ENCODE measurements around the gene PADI2. TPM values are rescaled to one million over a fixed set of nuclear protein-coding genes. Genes with fewer than 3 reads are reported as not detected.

The PADI2 gene
- total and polyA plus RNA-seq, 12 donors: 0.20 to 0.88 (median 0.44) TPM; not detected in 2

DNA sequence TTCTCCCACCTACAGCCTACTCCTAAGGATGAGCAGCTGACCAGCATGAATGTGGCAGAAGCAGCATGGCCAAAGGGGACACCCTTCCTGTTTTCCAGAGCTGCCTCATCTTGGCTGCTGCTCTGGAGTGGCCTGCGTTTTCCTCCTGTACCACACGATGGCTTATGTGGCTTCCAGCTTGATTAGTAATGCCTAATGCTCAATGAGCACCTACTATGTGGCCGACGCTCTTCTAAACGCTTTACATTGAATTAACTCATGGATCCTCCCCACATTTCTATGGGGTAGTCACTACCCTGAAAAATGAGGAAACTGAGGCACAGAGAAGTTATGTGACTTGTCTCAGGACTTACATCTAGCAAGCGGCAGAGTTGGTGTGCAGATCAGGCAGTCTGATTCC lies 47.5 kb downstream of the PADI2 start:
- Histone ChIP-seq H3K4me1 (replicated peaks in 1 of 2) (no peaks in the 10 kb centered on the region), H3K4me3 (no peak overlapping the region), H3K27me3 (no peaks in the 10 kb centered on the region), H3K27ac (no peak overlapping the region), H3K9me3 (replicated peaks in 1 of 3) (no peaks in the 10 kb centered on the region), H3K36me3 (replicated peaks in 1 of 2) (no peaks in the 10 kb centered on the region)
- WGBS, 4 donors: 69 to 86% (median 76%) methylated on average over 6 of the region's 6 CpGs
- no peak for TF ChIP-seq POLR2A (IDR thresholded peaks at IDR 0.05)
- TF ChIP-seq, protein P1, sequence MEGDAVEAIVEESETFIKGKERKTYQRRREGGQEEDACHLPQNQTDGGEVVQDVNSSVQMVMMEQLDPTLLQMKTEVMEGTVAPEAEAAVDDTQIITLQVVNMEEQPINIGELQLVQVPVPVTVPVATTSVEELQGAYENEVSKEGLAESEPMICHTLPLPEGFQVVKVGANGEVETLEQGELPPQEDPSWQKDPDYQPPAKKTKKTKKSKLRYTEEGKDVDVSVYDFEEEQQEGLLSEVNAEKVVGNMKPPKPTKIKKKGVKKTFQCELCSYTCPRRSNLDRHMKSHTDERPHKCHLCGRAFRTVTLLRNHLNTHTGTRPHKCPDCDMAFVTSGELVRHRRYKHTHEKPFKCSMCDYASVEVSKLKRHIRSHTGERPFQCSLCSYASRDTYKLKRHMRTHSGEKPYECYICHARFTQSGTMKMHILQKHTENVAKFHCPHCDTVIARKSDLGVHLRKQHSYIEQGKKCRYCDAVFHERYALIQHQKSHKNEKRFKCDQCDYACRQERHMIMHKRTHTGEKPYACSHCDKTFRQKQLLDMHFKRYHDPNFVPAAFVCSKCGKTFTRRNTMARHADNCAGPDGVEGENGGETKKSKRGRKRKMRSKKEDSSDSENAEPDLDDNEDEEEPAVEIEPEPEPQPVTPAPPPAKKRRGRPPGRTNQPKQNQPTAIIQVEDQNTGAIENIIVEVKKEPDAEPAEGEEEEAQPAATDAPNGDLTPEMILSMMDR (IDR thresholded peaks at IDR 0.05): no peak
- intact Hi-C loops (cut with DNase I): no loop called here
- DNase-seq: no peak

DNA sequence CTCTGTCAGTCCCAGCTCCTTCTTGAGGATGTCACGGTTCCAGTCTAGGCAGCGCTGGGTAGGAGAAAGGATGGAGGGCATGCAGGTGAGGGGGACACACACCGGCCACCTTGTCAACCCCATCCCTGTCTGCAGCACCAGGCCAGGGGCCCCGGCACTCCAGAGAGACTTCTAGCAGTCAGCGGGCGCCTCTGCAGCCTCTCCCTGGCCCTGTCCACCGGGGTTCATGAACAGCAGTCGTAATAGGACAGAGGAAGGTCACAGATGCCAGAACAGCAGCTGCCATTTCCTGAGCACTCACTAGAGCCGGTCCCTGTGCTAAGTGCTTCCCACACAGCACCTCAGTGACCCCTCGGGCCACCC lies 49.1 kb downstream of the PADI2 start:
- no peak for TF ChIP-seq POLR2A (IDR thresholded peaks at IDR 0.05)
- H3K36me3 ChIP-seq (replicated peaks in 1 of 2): no peaks in the 10 kb centered on the region

DNA sequence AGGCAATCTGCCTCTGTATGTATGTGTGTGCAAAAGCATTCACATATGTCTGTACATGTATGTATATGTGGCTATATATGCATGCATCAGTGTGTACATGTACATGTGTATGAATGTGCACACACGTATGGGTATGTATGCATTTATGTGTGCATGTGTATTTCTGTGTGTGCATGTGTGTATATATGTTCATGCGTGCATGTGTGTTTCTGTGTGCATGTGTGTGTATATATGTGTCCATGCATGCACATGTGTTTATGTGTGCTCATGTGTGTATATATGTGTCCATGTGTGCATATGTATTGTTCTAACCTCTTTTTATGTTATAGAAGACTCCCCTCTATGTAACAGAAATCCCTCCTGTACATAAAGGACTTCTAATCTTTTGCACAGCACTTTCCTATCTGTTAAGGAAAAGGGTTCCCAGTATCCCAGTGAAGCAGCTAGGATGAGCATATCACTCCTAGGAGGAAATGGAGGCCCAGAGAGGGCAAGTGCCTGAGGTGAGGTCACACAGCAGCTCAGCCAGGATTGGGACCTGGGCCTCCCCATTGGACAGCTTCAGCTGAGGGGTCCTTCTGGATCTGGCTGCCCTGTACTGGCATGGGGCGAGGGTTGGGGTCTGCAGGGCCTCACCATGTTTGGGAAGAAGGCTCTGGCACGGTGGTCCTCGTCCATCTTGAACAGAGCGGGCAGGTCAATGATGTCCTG lies 49.6 kb downstream of the PADI2 start:
- Histone ChIP-seq H3K4me1 (replicated peaks in 1 of 2) (no peaks in the 10 kb centered on the region), H3K36me3 (replicated peaks in 1 of 2) (no peaks in the 10 kb centered on the region), H3K27ac (no peak overlapping the region), H3K9me3 (replicated peaks in 1 of 3) (no peaks in the 10 kb centered on the region), H3K4me3 (no peak overlapping the region), H3K27me3 (no peaks in the 10 kb centered on the region)
- intact Hi-C loops (cut with DNase I): no loop called here
- no peak for DNase-seq
- no peak for TF ChIP-seq POLR2A (IDR thresholded peaks at IDR 0.05)
- TF ChIP-seq, protein P1 (IDR thresholded peaks at IDR 0.05): no peak
- WGBS, 4 donors: 85 to 93% (median 86%) methylated on average over 5 to 6 of the region's 6 CpGs

More for the DNA sequence above, 49.1 kb downstream of the PADI2 start:
- Histone ChIP-seq H3K27ac (no peak overlapping the region), H3K4me3 (no peak overlapping the region), H3K9me3 (replicated peaks in 1 of 3) (no peaks in the 10 kb centered on the region), H3K27me3 (no peaks in the 10 kb centered on the region), H3K4me1 (replicated peaks in 1 of 2) (no peaks in the 10 kb centered on the region)
- intact Hi-C loops (cut with DNase I): no loop called here
- 66 to 84% (median 72%) methylated on average over 5 to 10 of the region's 10 CpGs for WGBS, 4 donors
- DNase-seq: peak in 1 of 7 donors; percentile 9

DNA sequence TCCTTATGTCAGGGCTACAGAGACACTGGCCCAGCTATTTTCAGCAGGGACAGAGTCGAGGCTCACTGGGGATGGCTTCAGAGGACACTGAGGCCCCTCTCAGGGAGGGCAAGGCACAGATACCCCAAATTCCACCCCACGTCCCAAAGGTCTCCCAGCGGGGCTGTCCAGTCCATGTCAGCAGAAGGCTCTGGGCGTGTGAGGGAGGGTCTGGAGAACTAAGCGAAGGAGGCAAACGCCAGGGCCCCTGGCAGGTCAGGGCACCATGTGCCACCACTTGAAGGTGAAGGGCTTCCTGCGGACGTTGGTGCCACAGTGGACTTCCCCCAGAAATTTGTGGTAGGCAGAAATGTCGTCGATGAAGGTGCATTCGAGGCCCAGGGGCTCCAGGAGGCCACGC lies 50.5 kb downstream of the PADI2 start:
- peaks cover 0 to 3% of the 10 kb centered on the region in 2 donors for H3K4me1 ChIP-seq (replicated peaks in 1 of 2)
- H3K4me3 ChIP-seq: no peak overlapping the region
- H3K36me3 ChIP-seq (replicated peaks in 1 of 2): no peaks in the 10 kb centered on the region
- no peak for TF ChIP-seq POLR2A (IDR thresholded peaks at IDR 0.05)
- TF ChIP-seq, protein P1 (IDR thresholded peaks at IDR 0.05): no peak
- no peak overlapping the region for H3K27ac ChIP-seq
- DNase-seq: no peak
- WGBS, 4 donors: 78 to 84% (median 78%) methylated on average over 10 to 12 of the region's 12 CpGs; no CpG with 5 or more reads in 1 of the 4 donors
- intact Hi-C loops (cut with DNase I): no loop called here
- no peaks in the 10 kb centered on the region for H3K9me3 ChIP-seq (replicated peaks in 1 of 3)
- no peaks in the 10 kb centered on the region for H3K27me3 ChIP-seq
